ENCODE results near the gene TRPV3. TPM values are rescaled to one million over a fixed set of nuclear protein-coding genes. Genes with fewer than 3 reads are reported as not detected.

TRPV3 gene
- total RNA-seq, 4 donors from 2014 or later, result 0.36 to 3.0 (median 0.86) TPM

GRCh38 chr17:3554440-3554839 lies 3.2 kb downstream of the TRPV3 start:
- DNase-seq (ENCODE audit: low spot score), result no peak
- no peak for TF ChIP-seq CTCF (IDR thresholded peaks at IDR 0.05)
- no peak for ATAC-seq (ENCODE audit: low FRiP score)

- TF ChIP-seq CTCF (IDR thresholded peaks at IDR 0.05), result no peak
- no peak for ATAC-seq (ENCODE audit: low FRiP score)
- DNase-seq (ENCODE audit: low spot score), result no peak
Observed at GRCh38 chr17:3553419-3554401, 3.9 kb downstream of the TRPV3 start.

- DNase-seq (ENCODE audit: low spot score), result no peak
- no peak for TF ChIP-seq CTCF (IDR thresholded peaks at IDR 0.05)
- ATAC-seq (ENCODE audit: low FRiP score), result no peak
Observed at GRCh38 chr17:3552916-3553315, 4.7 kb downstream of the TRPV3 start.

- no peak for ATAC-seq (ENCODE audit: low FRiP score)
- no peak for TF ChIP-seq CTCF (IDR thresholded peaks at IDR 0.05)
- DNase-seq (ENCODE audit: low spot score), result no peak
Observed at GRCh38 chr17:3551189-3551588, 6.4 kb downstream of the TRPV3 start.

- DNase-seq (ENCODE audit: low spot score) (no peak), ATAC-seq (ENCODE audit: low FRiP score) (no peak)
- no peak for TF ChIP-seq CTCF (IDR thresholded peaks at IDR 0.05)
Observed at GRCh38 chr17:3549610-3550162, 7.9 kb downstream of the TRPV3 start.

- DNase-seq (ENCODE audit: low spot score) (no peak), ATAC-seq (ENCODE audit: low FRiP score) (no peak)
- no peak for TF ChIP-seq CTCF (IDR thresholded peaks at IDR 0.05)
Observed at GRCh38 chr17:3547628-3548027, 10.0 kb downstream of the TRPV3 start.
